ENCODE results near the gene CALHM5.

CALHM5 gene

DNA sequence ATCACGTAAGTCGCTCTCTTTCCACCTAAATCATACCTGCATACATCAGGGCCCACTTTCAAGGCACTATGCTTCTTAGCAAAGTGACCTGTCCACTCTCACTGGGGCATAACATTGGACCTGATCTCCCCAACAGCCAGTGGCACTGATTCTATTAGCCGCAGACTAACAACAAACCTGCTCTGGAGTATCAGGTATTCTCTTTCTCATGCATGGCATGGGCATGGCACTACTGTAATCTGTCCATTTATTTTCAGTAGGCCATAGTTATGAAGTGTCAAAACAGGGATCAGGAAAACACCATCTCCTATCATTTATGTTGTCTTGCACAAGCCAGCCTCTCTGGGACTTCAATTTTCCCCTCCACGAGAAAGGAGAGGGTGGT lies 50.6 kb downstream of the CALHM5 start:
- no peak overlapping the region for H3K4me3 ChIP-seq (ENCODE audit: low read depth, low read length)
- TF ChIP-seq, protein P1, sequence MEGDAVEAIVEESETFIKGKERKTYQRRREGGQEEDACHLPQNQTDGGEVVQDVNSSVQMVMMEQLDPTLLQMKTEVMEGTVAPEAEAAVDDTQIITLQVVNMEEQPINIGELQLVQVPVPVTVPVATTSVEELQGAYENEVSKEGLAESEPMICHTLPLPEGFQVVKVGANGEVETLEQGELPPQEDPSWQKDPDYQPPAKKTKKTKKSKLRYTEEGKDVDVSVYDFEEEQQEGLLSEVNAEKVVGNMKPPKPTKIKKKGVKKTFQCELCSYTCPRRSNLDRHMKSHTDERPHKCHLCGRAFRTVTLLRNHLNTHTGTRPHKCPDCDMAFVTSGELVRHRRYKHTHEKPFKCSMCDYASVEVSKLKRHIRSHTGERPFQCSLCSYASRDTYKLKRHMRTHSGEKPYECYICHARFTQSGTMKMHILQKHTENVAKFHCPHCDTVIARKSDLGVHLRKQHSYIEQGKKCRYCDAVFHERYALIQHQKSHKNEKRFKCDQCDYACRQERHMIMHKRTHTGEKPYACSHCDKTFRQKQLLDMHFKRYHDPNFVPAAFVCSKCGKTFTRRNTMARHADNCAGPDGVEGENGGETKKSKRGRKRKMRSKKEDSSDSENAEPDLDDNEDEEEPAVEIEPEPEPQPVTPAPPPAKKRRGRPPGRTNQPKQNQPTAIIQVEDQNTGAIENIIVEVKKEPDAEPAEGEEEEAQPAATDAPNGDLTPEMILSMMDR (IDR thresholded peaks at IDR 0.05; ENCODE audit: low read depth, low read length): no peak

DNA sequence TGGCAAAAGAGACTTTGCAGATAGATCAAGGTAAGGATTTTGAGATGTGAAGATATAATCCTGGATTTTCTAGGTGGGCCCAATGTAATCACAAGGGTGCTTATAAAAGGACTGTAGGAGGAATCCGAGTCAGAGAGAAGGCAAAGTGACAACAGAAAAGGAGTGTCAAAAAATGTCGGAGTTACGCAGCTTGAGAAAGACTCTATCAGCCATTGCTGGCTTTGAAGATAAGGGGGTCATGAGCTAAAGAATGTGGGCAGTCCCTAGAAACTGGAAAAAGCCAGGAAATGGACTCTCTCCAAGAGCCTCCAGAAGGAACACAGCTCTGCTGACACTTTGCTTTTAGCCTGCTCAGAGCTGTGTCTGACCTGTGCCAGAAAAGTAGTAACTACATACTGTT lies 51.2 kb downstream of the CALHM5 start:
- TF ChIP-seq, protein P1 (IDR thresholded peaks at IDR 0.05; ENCODE audit: low read depth, low read length): no peak
- no peak overlapping the region for H3K4me3 ChIP-seq (ENCODE audit: low read depth, low read length)

DNA sequence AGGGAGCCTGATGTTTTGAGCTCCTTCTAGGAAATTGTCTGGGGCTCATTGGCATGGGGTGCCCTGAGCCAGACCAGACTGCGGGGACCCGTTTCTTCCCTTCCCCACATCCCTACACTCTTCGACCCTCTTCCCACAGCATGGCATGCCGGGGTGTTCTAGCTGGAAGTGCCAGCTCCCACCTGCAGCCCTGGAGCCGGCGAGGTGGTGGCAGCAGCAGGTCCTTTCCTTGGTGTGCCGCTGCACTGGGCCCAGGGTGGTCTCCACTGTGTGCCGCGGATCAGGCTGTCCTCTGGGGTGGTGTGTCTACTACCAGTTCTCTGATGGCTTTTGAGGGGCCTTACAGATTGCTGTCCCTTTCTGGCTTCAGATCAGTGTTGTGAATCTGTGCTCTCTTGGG lies 52.4 kb downstream of the CALHM5 start:
- TF ChIP-seq, protein P1 (IDR thresholded peaks at IDR 0.05; ENCODE audit: low read depth, low read length): no peak
- H3K4me3 ChIP-seq (ENCODE audit: low read depth, low read length): no peak overlapping the region

- TF ChIP-seq, protein P1 (IDR thresholded peaks at IDR 0.05; ENCODE audit: low read depth, low read length): no peak
- no peak overlapping the region for H3K4me3 ChIP-seq (ENCODE audit: low read depth, low read length)
Measured at GRCh38 chr6:116564311-116564710, 52.9 kb downstream of the CALHM5 start.

DNA sequence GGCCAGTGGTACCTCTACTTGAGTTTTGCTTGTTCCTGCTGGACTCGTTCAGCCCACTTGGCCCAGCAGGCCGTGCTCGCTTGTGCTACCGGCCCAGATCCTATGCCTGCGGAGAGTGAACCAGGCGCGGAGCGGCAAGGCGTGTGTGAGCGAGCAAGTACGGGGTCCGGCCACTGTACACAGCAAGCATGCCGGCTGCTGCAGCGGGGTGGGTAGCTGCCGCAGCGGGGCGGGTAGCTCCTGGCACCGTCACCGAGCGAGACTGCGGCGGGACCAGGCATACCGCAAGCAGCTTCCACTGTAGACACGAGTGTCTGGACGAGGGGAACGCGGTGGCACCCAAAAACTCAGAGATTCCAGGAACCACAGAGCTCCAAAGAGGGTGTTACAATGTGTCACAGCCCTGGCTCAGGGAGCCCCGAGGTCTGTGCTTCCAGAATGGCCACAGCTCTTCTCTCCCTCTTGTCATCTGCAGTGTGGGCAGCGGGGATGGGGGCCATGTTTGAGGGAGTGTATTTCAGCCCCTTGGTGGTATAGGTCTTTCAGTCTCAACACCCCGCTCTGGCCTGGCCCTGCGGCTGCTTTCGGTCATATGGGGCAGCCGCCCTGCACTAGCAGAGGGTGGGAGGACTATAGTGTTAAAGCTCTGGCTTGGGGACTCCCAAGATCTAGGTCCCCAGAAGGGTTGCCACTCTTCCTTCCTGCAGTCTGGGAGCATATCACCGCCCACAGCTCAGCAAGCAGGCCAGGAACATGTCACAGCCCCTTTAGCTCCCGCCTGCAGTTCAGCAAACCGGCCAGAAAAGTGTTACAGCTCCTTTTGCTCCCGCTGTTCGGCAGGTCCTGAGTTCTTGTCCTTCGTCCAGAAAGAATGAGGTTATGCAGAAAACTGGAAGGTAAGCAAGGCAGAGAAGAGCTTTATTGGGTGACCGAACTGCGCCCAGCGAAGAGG lies 53.8 kb downstream of the CALHM5 start:
- no peak overlapping the region for H3K4me3 ChIP-seq (ENCODE audit: low read depth, low read length)
- TF ChIP-seq, protein P1 (IDR thresholded peaks at IDR 0.05; ENCODE audit: low read depth, low read length): no peak

GRCh38 chr6:116568111-116568510 lies 56.7 kb downstream of the CALHM5 start:
- TF ChIP-seq, protein P1 (IDR thresholded peaks at IDR 0.05; ENCODE audit: low read depth, low read length): no peak
- H3K4me3 ChIP-seq (ENCODE audit: low read depth, low read length): no peak overlapping the region
